Measurements from ENCODE around the gene IGSF9B. TPM values are rescaled to one million over a fixed set of nuclear protein-coding genes. Genes with fewer than 3 reads are reported as not detected.

IGSF9B gene
- total RNA-seq, 1 donor from 2014 or later = 5.5 TPM

- no peak for DNase-seq
These were observed 3.2 kb downstream of the IGSF9B start for GRCh38 chr11:133953547-133953946.

DNA sequence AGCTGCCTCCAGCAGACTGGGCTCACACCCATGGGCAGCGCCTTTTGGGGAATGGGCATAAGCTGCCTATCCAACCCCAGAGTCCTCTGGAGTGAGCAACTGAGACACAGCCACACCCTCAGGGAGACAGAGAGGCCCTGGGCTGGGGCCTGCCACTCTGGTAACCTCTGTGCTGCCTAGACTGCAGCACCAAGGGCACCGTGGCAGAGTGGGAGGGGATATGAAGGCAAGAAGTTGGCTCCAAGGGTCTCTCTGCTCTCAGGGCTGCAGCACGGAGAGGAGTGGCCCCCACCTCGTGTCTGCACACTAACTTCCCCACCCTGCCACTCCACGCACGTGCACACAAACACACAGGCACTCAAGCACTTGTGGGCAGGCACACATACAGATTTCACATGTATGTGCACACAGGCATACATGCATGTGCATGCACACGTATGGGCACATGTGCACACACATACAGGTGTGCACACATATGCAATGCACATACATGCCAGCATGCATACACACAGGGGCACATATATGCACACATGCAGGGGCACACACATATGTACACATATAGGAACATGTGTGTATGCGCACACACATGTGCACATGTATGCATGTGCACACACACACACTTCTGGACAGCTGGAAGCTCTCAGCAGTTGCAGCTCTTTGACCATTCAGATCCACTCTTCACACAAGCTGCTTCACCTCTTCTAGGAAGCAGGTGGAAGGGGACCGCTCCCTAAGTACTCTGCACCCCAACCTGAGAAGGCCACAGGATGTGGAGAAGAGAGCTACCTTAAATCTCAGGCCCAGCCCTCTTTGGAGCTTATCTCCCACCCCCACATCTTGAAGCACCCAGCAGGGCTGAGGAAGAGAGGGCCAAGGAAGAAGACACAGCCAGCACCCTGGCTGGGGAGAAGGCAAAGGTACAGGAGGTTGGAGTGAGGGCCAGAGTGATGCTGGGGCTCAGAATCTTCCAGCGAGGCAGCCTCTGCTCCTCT, 4.3 kb downstream of the IGSF9B start:
- no peak for DNase-seq

GRCh38 chr11:133951327-133952198, 5.2 kb downstream of the IGSF9B start:
- no peak for DNase-seq

- DNase-seq = no peak
These were observed 5.9 kb downstream of the IGSF9B start for GRCh38 chr11:133950874-133951326.

DNA sequence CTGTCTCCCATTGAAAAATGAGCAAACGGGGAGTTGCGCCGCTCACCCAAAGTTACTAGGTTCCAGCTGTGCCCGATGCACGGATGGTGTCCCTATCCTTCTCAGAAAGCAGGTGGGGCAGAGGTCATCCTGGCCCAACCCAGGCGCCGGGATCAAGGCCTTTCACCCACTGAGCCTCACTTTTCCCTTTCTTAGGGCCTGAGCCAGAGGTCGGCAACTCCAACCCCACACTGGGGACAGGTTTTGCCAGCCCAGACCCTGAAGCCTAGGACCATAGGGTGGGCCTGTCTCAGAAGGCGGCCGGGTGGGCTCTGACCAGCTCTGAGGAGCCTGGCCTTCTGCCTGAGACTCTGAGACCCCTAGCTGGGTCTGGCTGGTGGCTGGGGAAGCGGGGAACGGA, 6.3 kb downstream of the IGSF9B start:
- DNase-seq = no peak

DNA sequence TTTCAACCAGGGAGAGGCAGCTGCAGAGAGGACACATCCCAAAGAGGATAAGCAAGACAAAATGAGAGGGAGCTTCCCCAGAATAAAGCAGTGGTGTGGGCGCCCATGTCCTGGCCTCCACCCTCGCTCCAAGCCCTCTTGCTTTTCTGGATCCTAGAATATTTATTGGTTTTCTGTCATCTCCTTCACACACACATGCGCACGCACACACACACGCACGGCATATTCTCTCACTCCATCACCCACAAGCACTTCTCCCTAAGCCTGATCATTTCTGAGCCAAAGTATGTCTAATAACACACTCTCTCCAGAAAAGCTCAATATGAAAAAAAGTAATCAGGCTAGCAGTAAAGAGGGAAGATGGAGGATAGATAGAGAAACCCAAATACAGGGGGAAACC, 7.6 kb downstream of the IGSF9B start:
- no peak for DNase-seq

- no peak for DNase-seq
These were observed 8.1 kb downstream of the IGSF9B start for GRCh38 chr11:133948711-133949110.

GRCh38 chr11:133947321-133947756, 9.4 kb downstream of the IGSF9B start:
- DNase-seq = no peak

DNA sequence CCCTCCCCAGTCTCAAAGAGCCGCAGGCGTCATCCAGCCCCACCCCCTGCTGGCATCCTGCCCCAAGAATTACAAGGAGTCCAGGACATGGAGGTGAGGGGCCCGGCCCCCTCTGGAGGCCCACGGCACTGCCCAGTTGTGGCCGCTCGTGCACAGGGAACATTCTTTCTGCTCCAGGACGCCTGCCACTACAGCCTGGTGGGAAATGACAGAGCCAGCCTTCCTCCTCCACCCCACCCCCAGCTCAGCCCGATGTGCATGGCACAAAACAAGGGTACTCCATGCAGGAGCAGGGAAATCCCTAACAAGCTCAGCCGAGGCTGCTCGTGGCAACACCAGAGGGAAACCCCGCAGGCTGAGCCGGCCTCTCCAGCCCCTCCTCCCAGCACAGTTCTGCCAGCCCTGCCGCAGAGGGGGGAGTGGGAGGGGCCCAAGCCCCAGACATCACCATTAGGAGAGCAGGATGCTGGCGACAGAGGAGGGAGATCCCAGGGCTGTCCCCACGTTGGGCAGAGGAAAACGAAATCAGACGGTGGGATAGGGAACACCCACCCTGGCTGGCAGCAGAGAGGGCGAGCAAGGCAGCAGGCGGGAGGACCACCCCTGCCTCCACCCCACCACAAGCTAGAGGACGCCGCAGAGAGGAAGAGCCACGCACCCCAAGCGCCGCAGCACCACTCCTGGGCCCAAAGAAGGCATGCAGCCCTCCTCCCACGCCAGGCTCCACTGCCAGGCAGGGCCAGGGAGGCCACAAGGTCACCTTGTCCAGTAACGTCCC, 10.0 kb downstream of the IGSF9B start:
- DNase-seq = no peak

DNA sequence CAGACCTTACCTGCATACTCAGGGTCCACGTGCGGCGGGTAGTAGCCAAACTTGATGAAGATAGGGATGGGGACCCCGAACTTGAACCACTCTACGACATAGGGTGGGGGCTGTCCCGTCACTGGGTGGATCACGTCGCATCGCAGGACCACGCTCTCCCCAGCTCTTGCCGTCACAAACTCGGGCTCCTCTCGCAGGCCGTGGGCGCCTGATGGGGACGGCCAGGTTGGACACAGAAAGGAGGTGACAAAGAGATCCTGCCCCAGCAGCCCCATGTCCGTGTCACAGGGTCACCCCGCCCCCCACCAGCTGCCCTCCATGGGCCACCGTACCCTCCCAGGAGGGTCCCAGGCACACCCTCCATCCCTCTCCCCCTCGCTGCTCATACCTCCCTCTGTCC, 10.7 kb downstream of the IGSF9B start:
- no peak for DNase-seq

GRCh38 chr11:133945087-133945974, 11.4 kb downstream of the IGSF9B start:
- peak; percentile 50 for DNase-seq

DNA sequence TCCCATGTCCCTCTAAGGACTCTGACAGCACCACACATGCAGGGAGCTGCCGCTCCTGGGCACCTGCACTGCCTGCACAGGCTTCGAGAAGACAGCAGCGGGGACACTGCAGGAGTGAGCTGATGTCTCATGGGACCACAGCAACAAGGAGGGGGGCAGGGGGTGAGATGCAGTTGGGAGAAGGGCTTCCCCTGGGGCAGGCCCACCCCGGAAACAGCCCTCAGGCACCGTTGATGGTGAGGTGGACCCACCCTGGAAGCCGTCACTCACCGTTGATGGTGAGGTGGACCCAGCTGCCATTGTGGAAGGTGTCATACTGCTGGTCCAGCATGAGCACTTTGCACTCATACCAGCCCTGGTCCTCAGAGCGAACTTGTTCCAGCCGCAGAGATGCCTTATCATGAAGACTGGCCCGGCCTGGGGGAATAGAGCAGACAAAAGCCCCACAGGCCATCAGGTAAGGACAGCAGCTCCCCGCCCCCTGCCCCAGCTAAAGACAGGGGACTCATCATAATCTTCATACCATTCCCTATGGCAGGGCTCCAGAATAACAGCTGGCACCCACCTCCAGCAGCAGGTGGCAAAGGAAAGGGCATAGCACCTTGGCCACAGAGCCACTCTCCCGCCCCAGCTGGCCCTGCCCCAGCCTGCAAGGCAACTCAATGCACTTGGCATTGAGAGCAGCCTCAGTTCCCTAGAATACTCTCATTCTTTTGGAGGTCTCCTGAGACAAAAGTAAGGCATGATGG, 12.6 kb downstream of the IGSF9B start:
- no peak for DNase-seq

DNA sequence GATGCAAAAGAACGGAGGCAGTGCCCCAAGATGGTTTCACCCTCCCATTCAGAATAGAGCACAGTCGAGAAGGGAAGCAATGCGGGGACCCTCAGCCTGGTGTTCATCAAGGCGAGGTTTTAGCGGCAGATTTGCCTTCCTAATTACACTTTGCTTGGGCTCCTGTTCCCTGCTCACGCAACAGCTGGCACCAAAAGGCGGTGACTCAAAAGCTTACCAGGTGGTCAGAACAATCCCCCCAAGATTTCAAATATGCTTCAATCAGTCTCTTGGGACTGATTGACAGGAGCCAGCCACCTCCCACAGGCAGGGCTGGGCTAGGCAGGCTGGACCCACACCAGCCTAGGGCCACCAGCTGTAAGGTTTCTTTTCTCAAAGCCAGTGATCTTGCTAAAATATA, 14.2 kb downstream of the IGSF9B start:
- no peak for DNase-seq

- DNase-seq = no peak
These were observed 15.2 kb downstream of the IGSF9B start for GRCh38 chr11:133941546-133941945.

- no peak for DNase-seq
These were observed 16.7 kb downstream of the IGSF9B start for GRCh38 chr11:133940034-133940433.

DNA sequence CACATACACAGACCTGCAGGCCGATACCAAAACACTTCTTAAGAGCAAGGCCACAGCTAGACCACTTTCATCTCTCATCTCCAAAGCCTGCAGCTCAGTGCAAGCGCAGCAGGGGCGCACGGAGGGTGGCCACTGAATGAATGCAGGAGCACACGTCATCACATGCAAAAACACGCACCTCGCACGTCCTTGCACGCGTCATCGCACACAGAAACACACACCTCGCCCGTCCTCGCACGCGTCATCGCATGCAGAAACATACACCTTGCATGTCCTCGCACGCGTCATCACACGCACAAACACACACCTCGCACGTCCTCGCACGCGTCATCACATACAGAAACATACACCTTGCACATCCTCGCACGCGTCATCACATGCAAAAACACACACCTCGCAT, 17.2 kb downstream of the IGSF9B start:
- no peak for DNase-seq

DNA sequence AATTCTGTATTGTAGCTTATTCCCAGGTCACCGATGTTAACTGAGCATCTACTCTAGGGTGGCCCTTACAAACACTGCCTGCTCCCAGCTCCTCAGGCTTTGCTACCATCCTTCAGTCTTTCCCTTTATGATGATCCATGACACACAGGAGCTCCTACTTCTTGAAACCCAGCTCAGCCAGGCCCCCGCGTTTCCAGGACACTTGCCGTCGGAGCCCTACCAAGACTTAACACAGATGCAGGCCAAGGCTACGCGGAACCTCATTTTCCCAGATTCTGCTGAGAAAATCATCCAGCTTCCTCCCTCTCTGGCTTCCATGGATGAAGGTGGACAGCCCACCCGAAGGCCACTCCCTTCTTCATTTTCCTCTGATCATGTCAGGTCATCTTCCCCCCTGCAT, 18.6 kb downstream of the IGSF9B start:
- DNase-seq = no peak

GRCh38 chr11:133937468-133937867, 19.3 kb downstream of the IGSF9B start:
- DNase-seq = no peak

- DNase-seq = no peak
These were observed 19.8 kb downstream of the IGSF9B start for GRCh38 chr11:133937015-133937414.

- DNase-seq = no peak
These were observed 20.2 kb downstream of the IGSF9B start for GRCh38 chr11:133936592-133936991.

All from occipital lobe (tissue), 2 donors.